WTC11 (cell line): ENCODE measurements around the gene IGFL4. TPM values are rescaled to one million over a fixed set of nuclear protein-coding genes. Genes with fewer than 3 reads are reported as not detected.

Source experiments
- ATAC-seq: fragments of 200-7000 bp; cut with Tn5 transposase; 2 replicates; pipeline ENCODE4 v1.10.0; 2021; ENCODE audit warnings: mild to moderate bottlenecking, moderate library complexity
- CTCF ChIA-PET: fragments of 300-600 bp; sonication (Branson Sonifier 250); formaldehyde crosslinking; loops from one replicate; lab custom pipeline; 2021; ENCODE audit warnings: antibody characterized with exemption; lab: Charles Lee
- POLR2A ChIA-PET: fragments of 350-600 bp; sonication (Branson Sonifier 250); formaldehyde crosslinking; loops from one replicate; lab custom pipeline; 2021; ENCODE audit warnings: antibody characterized with exemption; lab: Charles Lee
- DNase-seq: peaks from one replicate; pipeline ENCODE4 v3.0.0; 2021; ENCODE audit warnings: low spot score
- H3K27ac Mint-ChIP-seq: 2 replicates; pipeline ENCODE4 v1.8.0; 2021; ENCODE audit warnings: mixed read lengths
- H3K27me3 Mint-ChIP-seq: 2 replicates; pipeline ENCODE4 v1.8.0; 2021; ENCODE audit warnings: low read depth, mild to moderate bottlenecking, moderate library complexity, mixed read lengths
- H3K36me3 Mint-ChIP-seq: 2 replicates; pipeline ENCODE4 v1.8.0; 2021; ENCODE audit warnings: mixed read lengths
- H3K4me1 Mint-ChIP-seq: 2 replicates; pipeline ENCODE4 v1.8.0; 2022; ENCODE audit warnings: mixed read lengths
- H3K4me3 Mint-ChIP-seq: 2 replicates; pipeline ENCODE4 v1.8.0; 2021; ENCODE audit warnings: mild to moderate bottlenecking, moderate library complexity, mixed read lengths
- H3K9me3 Mint-ChIP-seq: 2 replicates; pipeline ENCODE4 v1.8.0; 2021; ENCODE audit warnings: mixed read lengths
- ATF2 ChIP-seq: sonication (generic); formaldehyde crosslinking; IDR thresholded peaks from 2 replicates; pipeline ENCODE4 v1.8.1; 2022; ENCODE audit warnings: low read depth, missing genetic modification reagents, borderline replicate concordance
- ATF3 ChIP-seq: sonication (generic); formaldehyde crosslinking; conservative IDR thresholded peaks from 2 replicates; pipeline ENCODE4 v1.8.1; 2022; ENCODE audit warnings: mild to moderate bottlenecking, missing genetic modification reagents
- CTCF ChIP-seq: fragments of 200-600 bp; IDR thresholded peaks from 2 replicates; pipeline ENCODE4 v1.8.0; 2022; ENCODE audit warnings: antibody characterized with exemption
- ELF4 ChIP-seq: sonication (generic); formaldehyde crosslinking; IDR thresholded peaks from 2 replicates; pipeline ENCODE4 v1.8.1; 2022; ENCODE audit warnings: low read depth, mild to moderate bottlenecking, moderate library complexity, missing genetic modification reagents
- FOXK1 ChIP-seq: sonication (generic); formaldehyde crosslinking; IDR thresholded peaks from 2 replicates; pipeline ENCODE4 v1.8.0; 2022; ENCODE audit warnings: mild to moderate bottlenecking, moderate library complexity, missing genetic modification reagents
- GABPB1 ChIP-seq: sonication (generic); formaldehyde crosslinking; IDR thresholded peaks from 2 replicates; pipeline ENCODE4 v1.8.1; 2023; ENCODE audit warnings: mild to moderate bottlenecking, missing genetic modification reagents
- HMGXB4 ChIP-seq: sonication (generic); formaldehyde crosslinking; IDR thresholded peaks from 2 replicates; pipeline ENCODE4 v1.8.1; 2023; ENCODE audit warnings: mild to moderate bottlenecking, moderate library complexity, missing genetic modification reagents
- MAX ChIP-seq: sonication (generic); formaldehyde crosslinking; IDR thresholded peaks from 2 replicates; pipeline ENCODE4 v1.8.0; 2022; ENCODE audit warnings: mild to moderate bottlenecking, missing genetic modification reagents
- NFATC4 ChIP-seq: fragments of 250-450 bp; sonication (Bioruptor Pico); IDR thresholded peaks from 2 replicates; pipeline ENCODE4 v1.9.0; 2021; ENCODE audit warnings: mild to moderate bottlenecking
- PREB ChIP-seq: sonication (generic); formaldehyde crosslinking; IDR thresholded peaks from 2 replicates; pipeline ENCODE4 v1.8.1; 2022; ENCODE audit warnings: mild to moderate bottlenecking, missing genetic modification reagents, moderate library complexity, borderline replicate concordance
- PRRX2 ChIP-seq: fragments of 250-450 bp; sonication (Bioruptor Pico); IDR thresholded peaks from 2 replicates; pipeline ENCODE4 v1.8.0; 2021; ENCODE audit warnings: mild to moderate bottlenecking
- SMAD4 ChIP-seq: sonication (generic); formaldehyde crosslinking; IDR thresholded peaks from 2 replicates; pipeline ENCODE4 v1.8.0; 2022; ENCODE audit warnings: mild to moderate bottlenecking, missing genetic modification reagents
- STAT6 ChIP-seq: sonication (generic); formaldehyde crosslinking; conservative IDR thresholded peaks from 2 replicates; pipeline ENCODE4 v1.8.1; 2023; ENCODE audit warnings: mild to moderate bottlenecking, low read depth, missing genetic modification reagents, moderate library complexity
- ZNF317 ChIP-seq: sonication (generic); formaldehyde crosslinking; IDR thresholded peaks from 2 replicates; pipeline ENCODE4 v1.8.1; 2023; ENCODE audit warnings: low read depth, mild to moderate bottlenecking, moderate library complexity, missing genetic modification reagents, borderline replicate concordance
- ZNF532 ChIP-seq: fragments of 250-450 bp; sonication (Bioruptor Pico); IDR thresholded peaks from 2 replicates; pipeline ENCODE4 v1.9.0; 2021; ENCODE audit warnings: mild to moderate bottlenecking, borderline replicate concordance
- total RNA-seq: library from RNA; stranded (reverse); gene quantifications from 3 replicates; pipeline ENCODE4 v1.2.3, GENCODE V29; 2021

IGFL4 gene
- total RNA-seq, 1 experiment from 2014 or later, result 0.20 TPM

GRCh38 chr19:46021531-46022041 lies 19.2 kb downstream of the IGFL4 start (continued):
- no peak for TF ChIP-seq PREB (CRISPR knock-in tag)

- H3K4me1 Mint-ChIP-seq, result peaks cover 24% of the 10 kb centered on the region
- ATAC-seq (no peak), DNase-seq (no peak)
- H3K9me3 Mint-ChIP-seq, result peaks cover 6% of the 10 kb centered on the region; the same call in 1 of the 2 replicates
- H3K36me3 Mint-ChIP-seq, result peaks cover 3% of the 10 kb centered on the region; the same call in 1 of the 2 replicates
- POLR2A ChIA-PET, result no interaction called here
- CTCF ChIA-PET, result interaction anchor here (0.6 to 6.3 kb wide), 11 partner anchors 7 to 313 kb away, joined by 3 to 76 read pairs (median 3); no protein-coding TSS in a partner anchor
- H3K27ac Mint-ChIP-seq, result no peak overlapping the region
- no peak overlapping the region for H3K4me3 Mint-ChIP-seq
- H3K27me3 Mint-ChIP-seq, result peaks cover 11% of the 10 kb centered on the region
- TF ChIP-seq PRRX2 (CRISPR knock-in tag) (no peak), FOXK1 (CRISPR knock-in tag) (no peak), MAX (CRISPR knock-in tag) (no peak), NFATC4 (CRISPR knock-in tag) (no peak)
Measured at GRCh38 chr19:46020819-46021125, 20.0 kb downstream of the IGFL4 start.

- Mint-ChIP-seq H3K4me3 (no peak overlapping the region), H3K36me3 (no peaks in the 10 kb centered on the region), H3K4me1 (peaks cover 32% of the 10 kb centered on the region), H3K27me3 (peaks cover 22% of the 10 kb centered on the region), H3K9me3 (no peaks in the 10 kb centered on the region), H3K27ac (no peak overlapping the region)
- ATAC-seq (no peak), DNase-seq (no peak)
- ChIA-PET CTCF (interaction anchor here (0.6 to 6.3 kb wide), 8 partner anchors 9 to 480 kb away, joined by 3 to 76 read pairs (median 4); no protein-coding TSS in a partner anchor), POLR2A (no interaction called here)
- TF ChIP-seq GABPB1 (CRISPR knock-in tag), result no peak
- TF ChIP-seq ATF3, result no peak
- no peak for TF ChIP-seq HMGXB4
- no peak for TF ChIP-seq ELF4 (CRISPR knock-in tag)
Measured at GRCh38 chr19:46019270-46019669, 21.5 kb downstream of the IGFL4 start.

- H3K36me3 Mint-ChIP-seq, result no peaks in the 10 kb centered on the region
- ChIA-PET POLR2A (no interaction called here), CTCF (interaction anchor here (0.9 to 6.3 kb wide), 6 partner anchors 9 to 105 kb away, joined by 4 to 76 read pairs (median 8); no protein-coding TSS in a partner anchor)
- no peak for TF ChIP-seq ZNF532
- no peak for TF ChIP-seq STAT6
- no peak for TF ChIP-seq SMAD4 (CRISPR knock-in tag)
- TF ChIP-seq ATF2 (CRISPR knock-in tag), result no peak
- TF ChIP-seq ZNF317 (CRISPR knock-in tag), result no peak
- TF ChIP-seq CTCF, result no peak
- no peak for TF ChIP-seq ELF4 (CRISPR knock-in tag)
Measured at GRCh38 chr19:46018729-46019251, 22.0 kb downstream of the IGFL4 start.

More at GRCh38 chr19:46018729-46019251, 22.0 kb downstream of the IGFL4 start:
- DNase-seq, result no peak
- H3K27ac Mint-ChIP-seq, result no peak overlapping the region
- no peak for ATAC-seq
- no peaks in the 10 kb centered on the region for H3K9me3 Mint-ChIP-seq
- peaks cover 33% of the 10 kb centered on the region for H3K4me1 Mint-ChIP-seq
- no peak overlapping the region for H3K4me3 Mint-ChIP-seq
- H3K27me3 Mint-ChIP-seq, result peaks cover 26% of the 10 kb centered on the region
